ENCODE results near the gene GRIP1. TPM values are rescaled to one million over a fixed set of nuclear protein-coding genes. Genes with fewer than 3 reads are reported as not detected.

GRIP1 gene
- total RNA-seq, 1 donor from 2014 or later: 4.2 TPM

GRCh38 chr12:66397574-66398290 is 281.1 kb downstream of the GRIP1 start:
- Histone ChIP-seq H3K27me3 (no peaks in the 10 kb centered on the region), H3K4me3 (no peak overlapping the region), H3K36me3 (no peaks in the 10 kb centered on the region), H3K27ac (no peak overlapping the region), H3K4me1 (no peaks in the 10 kb centered on the region), H3K9me3 (no peaks in the 10 kb centered on the region)
- intact Hi-C loops (cut with DNase I): no loop called here
- no peak for DNase-seq (ENCODE audit: extremely low spot score in 2 of 2)
- TF ChIP-seq POLR2AphosphoS5 (IDR thresholded peaks at IDR 0.05; ENCODE audit: insufficient read depth in 1 of 2, low read depth in 1 of 2) (no peak), POLR2A (IDR thresholded peaks at IDR 0.05) (no peak), CTCF (IDR thresholded peaks at IDR 0.05) (no peak)

GRCh38 chr12:66393890-66394289 is 285.0 kb downstream of the GRIP1 start:
- no peak overlapping the region for H3K4me3 ChIP-seq
- no peaks in the 10 kb centered on the region for H3K27me3 ChIP-seq
- no peak overlapping the region for H3K27ac ChIP-seq
- no peaks in the 10 kb centered on the region for H3K9me3 ChIP-seq
- intact Hi-C loops (cut with DNase I): no loop called here
- no peak for DNase-seq (ENCODE audit: extremely low spot score in 2 of 2)
- no peaks in the 10 kb centered on the region for H3K4me1 ChIP-seq
- H3K36me3 ChIP-seq: no peaks in the 10 kb centered on the region
- no peak for TF ChIP-seq CTCF (IDR thresholded peaks at IDR 0.05)
- no peak for TF ChIP-seq POLR2AphosphoS5 (IDR thresholded peaks at IDR 0.05; ENCODE audit: insufficient read depth in 1 of 2, low read depth in 1 of 2)
- TF ChIP-seq POLR2A (IDR thresholded peaks at IDR 0.05): no peak

GRCh38 chr12:66392266-66392915 is 286.5 kb downstream of the GRIP1 start:
- no peaks in the 10 kb centered on the region for H3K27me3 ChIP-seq

GRCh38 chr12:66388517-66388916 is 290.4 kb downstream of the GRIP1 start:
- H3K27ac ChIP-seq: no peak overlapping the region
- H3K27me3 ChIP-seq: no peaks in the 10 kb centered on the region
- H3K4me3 ChIP-seq: no peak overlapping the region
- no peak for DNase-seq (ENCODE audit: extremely low spot score in 2 of 2)
- H3K4me1 ChIP-seq: no peaks in the 10 kb centered on the region
- intact Hi-C loops (cut with DNase I): no loop called here
- TF ChIP-seq POLR2AphosphoS5 (IDR thresholded peaks at IDR 0.05; ENCODE audit: insufficient read depth in 1 of 2, low read depth in 1 of 2) (no peak), CTCF (IDR thresholded peaks at IDR 0.05) (no peak), POLR2A (IDR thresholded peaks at IDR 0.05) (no peak)
- no peaks in the 10 kb centered on the region for H3K9me3 ChIP-seq
- no peaks in the 10 kb centered on the region for H3K36me3 ChIP-seq

More at GRCh38 chr12:66392266-66392915, 286.5 kb downstream of the GRIP1 start:
- Histone ChIP-seq H3K27ac (no peak overlapping the region), H3K36me3 (no peaks in the 10 kb centered on the region), H3K4me1 (no peaks in the 10 kb centered on the region), H3K9me3 (no peaks in the 10 kb centered on the region), H3K4me3 (no peak overlapping the region)
- intact Hi-C loops (cut with DNase I): no loop called here
- DNase-seq (ENCODE audit: extremely low spot score in 2 of 2): no peak
- TF ChIP-seq POLR2AphosphoS5 (IDR thresholded peaks at IDR 0.05; ENCODE audit: insufficient read depth in 1 of 2, low read depth in 1 of 2): no peak
- TF ChIP-seq POLR2A (IDR thresholded peaks at IDR 0.05): no peak
- no peak for TF ChIP-seq CTCF (IDR thresholded peaks at IDR 0.05)

GRCh38 chr12:66387117-66387516 is 291.8 kb downstream of the GRIP1 start:
- H3K4me1 ChIP-seq: no peaks in the 10 kb centered on the region
- DNase-seq (ENCODE audit: extremely low spot score in 2 of 2): no peak
- intact Hi-C loops (cut with DNase I): no loop called here
- no peak overlapping the region for H3K4me3 ChIP-seq
- no peak overlapping the region for H3K27ac ChIP-seq
- H3K9me3 ChIP-seq: no peaks in the 10 kb centered on the region
- H3K27me3 ChIP-seq: no peaks in the 10 kb centered on the region
- TF ChIP-seq CTCF (IDR thresholded peaks at IDR 0.05): no peak
- TF ChIP-seq POLR2A (IDR thresholded peaks at IDR 0.05): no peak
- no peak for TF ChIP-seq POLR2AphosphoS5 (IDR thresholded peaks at IDR 0.05; ENCODE audit: insufficient read depth in 1 of 2, low read depth in 1 of 2)
- H3K36me3 ChIP-seq: no peaks in the 10 kb centered on the region

Data from vagina (tissue), 2 donors.